Testis (tissue), 2 donors: ENCODE results near the gene DUSP28.

Experiments
- POLR2A ChIP-seq: fragments of 450-650 bp; IDR thresholded peaks from one replicate; pipeline ENCODE4 v1.6.1; 2017; ENCODE audit warnings: antibody characterized with exemption, mild to moderate bottlenecking, moderate library complexity
- TF ChIP-seq, protein P1 (sequence below), 3 experiments: fragments of 450-650 bp in 2 of 3; fragments of 200-600 bp in 1 of 3; sonication (generic) in 1 of 3; IDR thresholded peaks; one replicate each; pipeline ENCODE4 v1.5.1; 2016 to 2019; ENCODE audit warnings: antibody characterized with exemption in 3 of 3, mild to moderate bottlenecking in 2 of 3, moderate library complexity in 1 of 3

- TF ChIP-seq, protein P1, sequence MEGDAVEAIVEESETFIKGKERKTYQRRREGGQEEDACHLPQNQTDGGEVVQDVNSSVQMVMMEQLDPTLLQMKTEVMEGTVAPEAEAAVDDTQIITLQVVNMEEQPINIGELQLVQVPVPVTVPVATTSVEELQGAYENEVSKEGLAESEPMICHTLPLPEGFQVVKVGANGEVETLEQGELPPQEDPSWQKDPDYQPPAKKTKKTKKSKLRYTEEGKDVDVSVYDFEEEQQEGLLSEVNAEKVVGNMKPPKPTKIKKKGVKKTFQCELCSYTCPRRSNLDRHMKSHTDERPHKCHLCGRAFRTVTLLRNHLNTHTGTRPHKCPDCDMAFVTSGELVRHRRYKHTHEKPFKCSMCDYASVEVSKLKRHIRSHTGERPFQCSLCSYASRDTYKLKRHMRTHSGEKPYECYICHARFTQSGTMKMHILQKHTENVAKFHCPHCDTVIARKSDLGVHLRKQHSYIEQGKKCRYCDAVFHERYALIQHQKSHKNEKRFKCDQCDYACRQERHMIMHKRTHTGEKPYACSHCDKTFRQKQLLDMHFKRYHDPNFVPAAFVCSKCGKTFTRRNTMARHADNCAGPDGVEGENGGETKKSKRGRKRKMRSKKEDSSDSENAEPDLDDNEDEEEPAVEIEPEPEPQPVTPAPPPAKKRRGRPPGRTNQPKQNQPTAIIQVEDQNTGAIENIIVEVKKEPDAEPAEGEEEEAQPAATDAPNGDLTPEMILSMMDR (IDR thresholded peaks at IDR 0.05) = no peak
- TF ChIP-seq POLR2A = no peak
Observed at GRCh38 chr2:240589375-240589774, 29.2 kb downstream of the DUSP28 start.
